OCI-LY1 (cell line): Measurements from ENCODE around the gene KRTAP10-7.
"Not testable (repeated sequence)": the region's sequence is repeated elsewhere in the genome, so short reads cannot be mapped to it uniquely, and the experiment has no call there.

Experiments used
- H2AFZ ChIP-seq: fragments of 200-600 bp; sonication (generic), shearing (Covaris generic); 2 replicates; pipeline ENCODE4 v1.6.0; 2014; ENCODE audit warnings: antibody characterized with exemption, mild to moderate bottlenecking, low read length
- H3F3A ChIP-seq: fragments of 200-600 bp; sonication (generic), shearing (Covaris generic); 2 replicates; pipeline ENCODE4 v1.6.0; 2014; ENCODE audit warnings: mild to moderate bottlenecking, antibody characterized with exemption, low read length, moderate library complexity; ENCODE audit not compliant: insufficient read depth
- H3K27ac ChIP-seq: fragments of 200-600 bp; sonication (generic); 2 replicates; pipeline ENCODE4 v1.5.1; 2014; ENCODE audit warnings: low read length, mixed run types, mild to moderate bottlenecking, low read depth; ENCODE audit not compliant: poor library complexity, severe bottlenecking
- H3K27me3 ChIP-seq: fragments of 200-600 bp; sonication (generic); 2 replicates; pipeline ENCODE4 v1.6.0; 2014; ENCODE audit warnings: antibody characterized with exemption, mild to moderate bottlenecking, low read length, moderate library complexity; ENCODE audit not compliant: insufficient read depth
- H3K36me3 ChIP-seq: fragments of 200-600 bp; sonication (generic); 2 replicates; pipeline ENCODE4 v1.6.1; 2014; ENCODE audit warnings: mild to moderate bottlenecking, antibody characterized with exemption, low read length, moderate library complexity, mixed read lengths; ENCODE audit not compliant: insufficient read depth
- H3K4me1 ChIP-seq: fragments of 200-600 bp; sonication (generic); 2 replicates; pipeline ENCODE4 v1.5.1; 2014; ENCODE audit warnings: mild to moderate bottlenecking, low read length, moderate library complexity; ENCODE audit not compliant: insufficient read depth, severe bottlenecking
- H3K4me2 ChIP-seq: fragments of 200-600 bp; sonication (generic), shearing (Covaris generic); 2 replicates; pipeline ENCODE4 v1.6.1; 2014; ENCODE audit warnings: low read length
- H3K4me3 ChIP-seq: fragments of 200-600 bp; sonication (generic); 2 replicates; pipeline ENCODE4 v1.5.1; 2014; ENCODE audit warnings: low read length, low read depth, mild to moderate bottlenecking, mixed read lengths; ENCODE audit not compliant: poor library complexity, severe bottlenecking
- H3K79me2 ChIP-seq: fragments of 200-600 bp; shearing (Covaris generic); 2 replicates; pipeline ENCODE4 v1.6.1; 2016; ENCODE audit warnings: mixed run types, low read length, mixed read lengths; ENCODE audit not compliant: insufficient read depth
- H3K9ac ChIP-seq: fragments of 200-600 bp; sonication (generic), shearing (Covaris generic); 2 replicates; pipeline ENCODE4 v1.6.1; 2014; ENCODE audit warnings: mild to moderate bottlenecking, low read length, mixed read lengths
- H3K9me2 ChIP-seq: fragments of 200-600 bp; sonication (generic), shearing (Covaris generic); 2 replicates; pipeline ENCODE4 v1.6.1; 2014; ENCODE audit warnings: low read depth, mild to moderate bottlenecking, low read length, mixed read lengths
- H3K9me3 ChIP-seq: fragments of 200-600 bp; shearing (Covaris generic); 2 replicates; pipeline ENCODE4 v1.6.1; 2014; ENCODE audit warnings: low read length, mixed read lengths
- H4K20me1 ChIP-seq: fragments of 200-600 bp; sonication (generic), shearing (Covaris generic); 2 replicates; pipeline ENCODE4 v1.6.0; 2016; ENCODE audit warnings: mild to moderate bottlenecking, low read length; ENCODE audit not compliant: insufficient read depth
- CTCF ChIP-seq: fragments of 200-600 bp; sonication (generic), shearing (Covaris generic); IDR thresholded peaks from 2 replicates; pipeline ENCODE4 v1.5.1; 2017; ENCODE audit warnings: mild to moderate bottlenecking, antibody characterized with exemption, low read length, moderate library complexity, mixed read lengths
- EZH2 ChIP-seq: fragments of 200-600 bp; sonication (generic), shearing (Covaris generic); IDR thresholded peaks from 2 replicates; pipeline ENCODE4 v1.8.0; 2017; ENCODE audit warnings: borderline replicate concordance, mixed run types, mild to moderate bottlenecking, antibody characterized with exemption, low read length, moderate library complexity, mixed read lengths

The KRTAP10-7 gene

DNA sequence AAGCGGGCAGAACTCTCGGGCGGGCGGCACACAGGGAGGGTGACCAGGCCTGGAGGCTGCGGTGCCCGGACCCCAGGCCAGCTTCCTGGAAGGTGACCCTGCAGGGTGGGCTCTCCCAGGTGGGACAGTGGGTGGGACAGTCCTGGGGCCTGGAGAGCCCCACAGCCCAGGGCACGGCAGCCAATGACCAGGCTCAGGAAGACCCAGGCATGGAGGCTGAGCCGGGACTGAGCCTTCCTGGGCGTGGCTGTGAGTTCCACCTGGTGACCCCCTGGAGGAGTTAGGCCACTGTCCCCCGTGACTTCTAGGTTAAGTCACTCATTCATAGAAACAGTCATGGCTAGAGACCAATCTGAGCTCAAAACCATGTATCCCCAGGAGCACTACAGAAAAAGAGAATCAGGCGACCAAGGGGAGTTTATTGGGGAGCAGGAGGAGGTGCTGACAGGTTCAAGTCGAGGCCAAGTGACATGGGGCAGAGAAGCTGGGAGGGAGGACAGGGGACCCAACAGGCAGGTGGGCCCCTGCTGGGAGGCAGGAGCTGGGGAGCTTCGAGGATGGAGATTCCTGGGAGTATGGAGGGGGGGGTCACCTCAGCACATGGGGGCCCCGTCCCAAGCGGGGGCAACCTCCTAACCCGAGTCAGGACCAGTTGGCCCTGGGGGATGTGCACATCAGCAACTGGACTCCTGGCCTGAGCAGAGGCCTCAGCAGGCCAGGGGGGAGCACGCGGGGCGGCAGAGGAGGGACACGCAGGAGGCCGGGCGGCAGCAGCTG lies 21.2 kb upstream of the KRTAP10-7 start:
- TF ChIP-seq EZH2 (no peak), CTCF (no peak)
- Histone ChIP-seq H3K36me3 (no peaks in the 10 kb centered on the region; the same call in 1 of the 2 replicates), H4K20me1 (no peaks in the 10 kb centered on the region), H3K4me2 (no peak overlapping the region), H3K9ac (no peak overlapping the region), H3K9me2 (no peaks in the 10 kb centered on the region), H3K4me3 (no peak overlapping the region), H3F3A (no peaks in the 10 kb centered on the region), H3K79me2 (no peaks in the 10 kb centered on the region), H3K27me3 (no peaks in the 10 kb centered on the region; the same call in 1 of the 2 replicates), H3K27ac (no peak overlapping the region), H3K9me3 (peaks cover 4% of the 10 kb centered on the region; the same call in 1 of the 2 replicates), H3K4me1 (no peaks in the 10 kb centered on the region), H2AFZ (no peak overlapping the region)

DNA sequence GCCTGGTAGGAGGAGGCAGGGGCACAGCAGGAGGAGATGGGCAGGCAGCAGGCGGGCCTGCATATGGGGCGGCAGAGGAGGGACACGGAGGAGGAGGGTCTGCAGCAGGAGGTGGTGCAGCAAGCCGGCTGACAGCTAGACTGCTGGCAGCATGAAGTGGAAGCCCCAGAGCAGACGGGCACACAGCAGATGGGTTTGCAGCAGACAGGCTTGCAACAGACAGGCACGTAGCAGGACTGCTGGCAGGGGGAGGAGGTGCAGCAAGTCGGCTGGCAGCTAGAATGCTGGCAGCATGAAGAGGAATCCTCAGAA lies 20.6 kb upstream of the KRTAP10-7 start:
- TF ChIP-seq EZH2, result no peak
- no peak for TF ChIP-seq CTCF
- H3K27me3 ChIP-seq, result no peaks in the 10 kb centered on the region; the same call in 1 of the 2 replicates

DNA sequence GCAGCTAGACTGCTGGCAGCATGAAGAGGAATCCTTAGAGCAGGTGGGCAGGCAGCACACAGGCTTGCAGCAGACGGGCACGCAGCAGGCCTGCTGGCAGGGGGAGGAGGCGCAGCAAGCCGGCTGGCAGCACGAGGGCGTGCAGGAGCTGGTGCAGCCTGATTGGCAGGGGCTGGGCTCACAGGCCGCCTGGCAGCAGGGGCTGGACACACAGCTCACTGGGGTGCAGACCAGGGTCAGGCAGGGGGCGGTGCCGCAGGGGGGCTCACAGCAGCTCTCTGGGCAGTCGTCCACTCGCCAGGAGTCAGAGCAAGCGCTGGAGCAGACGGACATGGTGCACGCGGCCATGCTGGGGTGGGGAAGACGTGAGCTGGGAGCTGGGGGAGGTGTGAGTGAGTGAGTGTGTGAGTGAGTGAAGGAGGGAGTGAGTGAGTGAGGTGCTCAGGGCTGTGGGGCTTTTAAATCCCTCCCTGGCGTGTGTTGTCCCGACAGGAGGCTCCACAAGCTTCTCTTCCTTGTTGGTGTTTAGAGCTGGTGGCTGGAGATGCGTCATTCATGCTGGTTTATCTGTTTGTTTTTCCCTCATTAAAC lies 20.1 kb upstream of the KRTAP10-7 start, which contains the start of gene KRTAP10-5:
TSS of gene KRTAP10-5 (minus strand) at position 374 of the 591 bp plus-strand sequence. CDS start at position 348, 26 bp downstream.
- H3K4me2 ChIP-seq, H3K27me3 ChIP-seq: not testable (repeated sequence)

More for the DNA sequence above, 20.6 kb upstream of the KRTAP10-7 start:
- H3K4me2 ChIP-seq, result no peak overlapping the region
- no peak overlapping the region for H3K27ac ChIP-seq
- no peaks in the 10 kb centered on the region for H3K9me2 ChIP-seq
- no peaks in the 10 kb centered on the region for H3F3A ChIP-seq
- no peak overlapping the region for H3K9ac ChIP-seq
- H3K79me2 ChIP-seq, result no peaks in the 10 kb centered on the region
- H3K4me1 ChIP-seq, result no peaks in the 10 kb centered on the region
- H3K4me3 ChIP-seq, result no peak overlapping the region
- H3K36me3 ChIP-seq, result no peaks in the 10 kb centered on the region; the same call in 1 of the 2 replicates
- H4K20me1 ChIP-seq, result no peaks in the 10 kb centered on the region
- no peak overlapping the region for H2AFZ ChIP-seq
- H3K9me3 ChIP-seq, result peaks cover 4% of the 10 kb centered on the region; the same call in 1 of the 2 replicates

More for the DNA sequence above, 20.1 kb upstream of the KRTAP10-7 start, which contains the start of gene KRTAP10-5:
- H3K4me1 ChIP-seq, H2AFZ ChIP-seq, H3K4me3 ChIP-seq, H4K20me1 ChIP-seq, H3K79me2 ChIP-seq, H3K9me3 ChIP-seq, H3K36me3 ChIP-seq, H3K27ac ChIP-seq, H3K9ac ChIP-seq, H3K9me2 ChIP-seq, H3F3A ChIP-seq: not testable (repeated sequence)
